SU-DHL-6 (cell line): ENCODE data around the gene IKBKE.

ENCODE experiments used
- EZH2phosphoT487 ChIP-seq: fragments of 200-600 bp; sonication (generic), shearing (Covaris generic); conservative IDR thresholded peaks from 2 replicates; pipeline ENCODE4 v1.6.1; 2018; ENCODE audit warnings: mild to moderate bottlenecking, antibody characterized with exemption, low read length, moderate library complexity, mixed read lengths
- TF ChIP-seq, protein P1 (sequence below): fragments of 200-600 bp; sonication (generic); IDR thresholded peaks from one replicate; pipeline ENCODE4 v1.5.1; 2017; ENCODE audit warnings: antibody characterized with exemption, mild to moderate bottlenecking, low read length, moderate library complexity; ENCODE audit not compliant: insufficient read depth, poor library complexity, severe bottlenecking

DNA sequence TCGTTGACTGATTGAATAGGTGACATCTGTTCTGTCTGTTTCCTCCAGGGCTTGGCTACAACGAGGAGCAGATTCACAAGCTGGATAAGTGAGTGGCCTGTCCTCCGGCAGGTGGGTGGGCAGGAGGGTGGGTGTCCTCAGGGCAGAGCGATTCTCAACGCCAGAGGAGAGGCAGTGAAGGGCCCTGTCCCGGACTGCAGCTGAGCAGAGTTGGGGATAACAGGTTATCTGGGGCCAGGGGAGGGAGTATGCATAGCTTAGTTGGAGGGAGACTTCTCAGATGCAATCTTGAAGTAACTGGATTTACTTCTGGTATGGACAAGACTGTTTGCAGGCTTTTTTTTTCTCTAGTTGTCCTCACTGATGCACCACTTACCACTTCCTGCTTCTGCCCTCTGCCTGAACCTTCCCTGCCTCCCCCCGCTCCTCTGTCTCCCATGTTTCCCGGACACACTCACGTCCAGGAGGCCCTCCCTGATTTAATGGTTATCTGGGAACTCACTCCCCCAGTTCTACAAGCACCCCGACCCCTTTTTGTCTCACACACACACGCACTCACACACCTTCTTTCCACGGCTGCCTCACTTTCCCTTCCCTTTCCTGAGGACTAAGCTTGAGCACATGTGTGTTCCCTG, 20.6 kb downstream of the IKBKE start:
- TF ChIP-seq EZH2phosphoT487: no peak
- TF ChIP-seq, protein P1, sequence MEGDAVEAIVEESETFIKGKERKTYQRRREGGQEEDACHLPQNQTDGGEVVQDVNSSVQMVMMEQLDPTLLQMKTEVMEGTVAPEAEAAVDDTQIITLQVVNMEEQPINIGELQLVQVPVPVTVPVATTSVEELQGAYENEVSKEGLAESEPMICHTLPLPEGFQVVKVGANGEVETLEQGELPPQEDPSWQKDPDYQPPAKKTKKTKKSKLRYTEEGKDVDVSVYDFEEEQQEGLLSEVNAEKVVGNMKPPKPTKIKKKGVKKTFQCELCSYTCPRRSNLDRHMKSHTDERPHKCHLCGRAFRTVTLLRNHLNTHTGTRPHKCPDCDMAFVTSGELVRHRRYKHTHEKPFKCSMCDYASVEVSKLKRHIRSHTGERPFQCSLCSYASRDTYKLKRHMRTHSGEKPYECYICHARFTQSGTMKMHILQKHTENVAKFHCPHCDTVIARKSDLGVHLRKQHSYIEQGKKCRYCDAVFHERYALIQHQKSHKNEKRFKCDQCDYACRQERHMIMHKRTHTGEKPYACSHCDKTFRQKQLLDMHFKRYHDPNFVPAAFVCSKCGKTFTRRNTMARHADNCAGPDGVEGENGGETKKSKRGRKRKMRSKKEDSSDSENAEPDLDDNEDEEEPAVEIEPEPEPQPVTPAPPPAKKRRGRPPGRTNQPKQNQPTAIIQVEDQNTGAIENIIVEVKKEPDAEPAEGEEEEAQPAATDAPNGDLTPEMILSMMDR: no peak
